Gastroesophageal sphincter (tissue), 3 donors: ENCODE measurements around the gene FYCO1.

Source experiments
- POLR2A ChIP-seq, 2 donors: fragments of 450-650 bp; IDR thresholded peaks; one replicate each; pipeline ENCODE4 v1.6.1; 2017; ENCODE audit warnings: antibody characterized with exemption in 2 of 2, mild to moderate bottlenecking in 2 of 2, moderate library complexity in 1 of 2
- POLR2AphosphoS5 ChIP-seq: sonication (generic); formaldehyde crosslinking; IDR thresholded peaks from one replicate; pipeline ENCODE4 v1.6.1; 2017; ENCODE audit warnings: antibody characterized with exemption
- TF ChIP-seq, protein P1 (sequence below), 4 experiments: fragments of 200-600 bp in 2 of 4; fragments of 450-650 bp in 2 of 4; sonication (generic) in 1 of 4; IDR thresholded peaks; one replicate each; pipeline ENCODE4 v1.5.1; 2017 to 2019; ENCODE audit warnings: antibody characterized with exemption in 4 of 4, mild to moderate bottlenecking in 2 of 4, moderate library complexity in 2 of 4

DNA sequence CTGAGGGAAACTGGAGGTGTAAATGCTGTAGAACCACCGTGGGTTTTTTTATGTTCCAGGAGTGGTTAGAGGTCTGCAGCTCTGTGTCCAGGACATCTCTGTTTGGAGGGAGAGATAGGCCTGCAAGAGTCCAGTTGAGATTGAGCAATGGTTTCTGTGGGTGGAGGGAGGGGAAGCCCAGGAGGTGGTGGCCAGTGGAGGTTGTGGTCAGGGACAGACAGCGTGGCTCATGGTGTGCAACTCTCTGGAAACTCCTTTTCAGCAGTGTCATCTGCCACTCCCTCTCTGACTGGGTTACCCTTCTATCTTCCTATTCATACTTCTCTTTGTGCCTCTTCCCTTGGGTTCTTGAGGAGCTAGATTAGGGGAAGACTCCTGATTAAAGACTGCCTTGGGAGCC lies 22.1 kb upstream of the FYCO1 start:
- TF ChIP-seq POLR2A (IDR thresholded peaks at IDR 0.05) (no peak), POLR2AphosphoS5 (no peak)
- TF ChIP-seq, protein P1, sequence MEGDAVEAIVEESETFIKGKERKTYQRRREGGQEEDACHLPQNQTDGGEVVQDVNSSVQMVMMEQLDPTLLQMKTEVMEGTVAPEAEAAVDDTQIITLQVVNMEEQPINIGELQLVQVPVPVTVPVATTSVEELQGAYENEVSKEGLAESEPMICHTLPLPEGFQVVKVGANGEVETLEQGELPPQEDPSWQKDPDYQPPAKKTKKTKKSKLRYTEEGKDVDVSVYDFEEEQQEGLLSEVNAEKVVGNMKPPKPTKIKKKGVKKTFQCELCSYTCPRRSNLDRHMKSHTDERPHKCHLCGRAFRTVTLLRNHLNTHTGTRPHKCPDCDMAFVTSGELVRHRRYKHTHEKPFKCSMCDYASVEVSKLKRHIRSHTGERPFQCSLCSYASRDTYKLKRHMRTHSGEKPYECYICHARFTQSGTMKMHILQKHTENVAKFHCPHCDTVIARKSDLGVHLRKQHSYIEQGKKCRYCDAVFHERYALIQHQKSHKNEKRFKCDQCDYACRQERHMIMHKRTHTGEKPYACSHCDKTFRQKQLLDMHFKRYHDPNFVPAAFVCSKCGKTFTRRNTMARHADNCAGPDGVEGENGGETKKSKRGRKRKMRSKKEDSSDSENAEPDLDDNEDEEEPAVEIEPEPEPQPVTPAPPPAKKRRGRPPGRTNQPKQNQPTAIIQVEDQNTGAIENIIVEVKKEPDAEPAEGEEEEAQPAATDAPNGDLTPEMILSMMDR (IDR thresholded peaks at IDR 0.05): no peak
